ENCODE data around the gene ZFYVE28.

ZFYVE28 gene

DNA sequence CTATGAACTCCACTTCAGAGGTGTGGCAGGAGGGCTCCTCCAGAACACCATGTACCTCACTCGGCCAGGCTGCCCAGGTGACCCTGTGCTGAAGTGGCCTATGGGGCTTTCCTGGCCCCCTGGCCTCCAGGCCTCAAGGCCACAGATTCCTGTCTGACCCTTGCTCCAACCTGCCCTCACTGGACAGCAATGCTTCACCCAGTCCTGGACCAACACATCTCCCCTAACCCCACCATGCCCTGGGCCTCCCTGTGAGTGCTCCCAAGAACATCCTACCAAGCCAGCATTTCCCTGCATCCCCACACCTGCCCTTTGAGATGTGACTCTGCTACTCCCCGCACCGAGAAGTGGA, 10.5 kb downstream of the ZFYVE28 start:
- no peak for DNase-seq (ENCODE audit: low read depth, low spot score)
- WGBS (ENCODE audit: insufficient coverage, insufficient read length): no CpG with 5 or more reads among the region's 3 CpGs

DNA sequence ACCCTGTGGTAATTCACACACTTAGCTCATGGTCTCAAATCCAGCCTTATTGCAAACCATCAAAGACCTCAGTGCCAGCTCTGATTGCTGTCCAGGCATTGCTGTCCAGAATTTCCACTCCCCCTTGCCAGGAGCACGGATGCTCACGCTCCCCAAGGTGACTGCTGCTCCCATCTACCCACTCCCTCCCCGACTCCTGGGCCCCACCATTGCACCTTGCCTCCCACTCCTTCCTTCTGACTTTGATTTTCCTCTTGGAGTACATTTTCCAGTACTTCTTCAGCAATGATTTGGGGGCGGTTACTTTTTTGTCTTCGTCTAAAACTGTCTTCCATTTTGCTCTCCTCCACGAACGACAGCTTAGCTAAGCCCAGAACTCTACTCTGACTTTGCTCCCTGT, 11.5 kb downstream of the ZFYVE28 start:
- Histone ChIP-seq H3K27ac (ENCODE audit: low read length) (no peak overlapping the region), H3K9me3 (ENCODE audit: control insufficient read depth, insufficient read depth, low read length) (no peaks in the 10 kb centered on the region), H3K36me3 (ENCODE audit: control insufficient read depth, insufficient read depth, low read length) (no peaks in the 10 kb centered on the region; the same call in 1 of the 2 replicates), H3K27me3 (ENCODE audit: control insufficient read depth, insufficient read depth, low read length) (no peaks in the 10 kb centered on the region), H3K4me1 (ENCODE audit: control insufficient read depth, insufficient read depth, low read length) (peaks cover 5% of the 10 kb centered on the region; the same call in 1 of the 2 replicates), H3K4me3 (ENCODE audit: low read length) (no peak overlapping the region)
- no CpG with 5 or more reads among the region's 7 CpGs for WGBS (ENCODE audit: insufficient coverage, insufficient read length)
- DNase-seq (ENCODE audit: low read depth, low spot score): no peak

More for the DNA sequence above, 10.5 kb downstream of the ZFYVE28 start:
- Histone ChIP-seq H3K36me3 (ENCODE audit: control insufficient read depth, insufficient read depth, low read length) (no peaks in the 10 kb centered on the region; the same call in 1 of the 2 replicates), H3K27me3 (ENCODE audit: control insufficient read depth, insufficient read depth, low read length) (no peaks in the 10 kb centered on the region), H3K9me3 (ENCODE audit: control insufficient read depth, insufficient read depth, low read length) (no peaks in the 10 kb centered on the region), H3K4me1 (ENCODE audit: control insufficient read depth, insufficient read depth, low read length) (peaks cover 11% of the 10 kb centered on the region), H3K4me3 (ENCODE audit: low read length) (no peak overlapping the region), H3K27ac (ENCODE audit: low read length) (no peak overlapping the region)

DNA sequence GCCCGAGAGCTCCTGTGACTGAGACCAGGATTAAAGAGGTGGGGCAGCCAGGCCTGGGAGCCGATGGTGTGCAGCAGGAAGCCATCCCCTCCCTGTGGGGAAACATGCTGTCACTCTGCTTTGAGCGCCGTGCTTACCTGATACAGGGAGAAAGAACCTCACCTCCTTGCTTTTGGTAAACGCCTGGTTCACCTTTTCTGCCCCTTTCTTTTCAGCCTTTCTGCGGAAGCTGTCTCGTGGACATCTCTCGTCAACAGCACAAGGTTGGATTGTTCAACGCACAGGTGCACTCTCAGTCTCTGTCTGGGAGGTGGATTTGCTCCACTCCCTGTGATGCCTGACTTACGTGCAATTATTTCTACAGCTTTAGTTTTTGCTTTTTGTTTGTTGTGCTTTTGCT, 12.0 kb downstream of the ZFYVE28 start:
- no CpG with 5 or more reads among the region's 10 CpGs for WGBS (ENCODE audit: insufficient coverage, insufficient read length)
- Histone ChIP-seq H3K4me1 (ENCODE audit: control insufficient read depth, insufficient read depth, low read length) (peaks cover 2% of the 10 kb centered on the region; the same call in 1 of the 2 replicates), H3K9me3 (ENCODE audit: control insufficient read depth, insufficient read depth, low read length) (no peaks in the 10 kb centered on the region), H3K36me3 (ENCODE audit: control insufficient read depth, insufficient read depth, low read length) (no peaks in the 10 kb centered on the region; the same call in 1 of the 2 replicates), H3K4me3 (ENCODE audit: low read length) (no peak overlapping the region), H3K27ac (ENCODE audit: low read length) (no peak overlapping the region), H3K27me3 (ENCODE audit: control insufficient read depth, insufficient read depth, low read length) (no peaks in the 10 kb centered on the region)
- no peak for DNase-seq (ENCODE audit: low read depth, low spot score)

DNA sequence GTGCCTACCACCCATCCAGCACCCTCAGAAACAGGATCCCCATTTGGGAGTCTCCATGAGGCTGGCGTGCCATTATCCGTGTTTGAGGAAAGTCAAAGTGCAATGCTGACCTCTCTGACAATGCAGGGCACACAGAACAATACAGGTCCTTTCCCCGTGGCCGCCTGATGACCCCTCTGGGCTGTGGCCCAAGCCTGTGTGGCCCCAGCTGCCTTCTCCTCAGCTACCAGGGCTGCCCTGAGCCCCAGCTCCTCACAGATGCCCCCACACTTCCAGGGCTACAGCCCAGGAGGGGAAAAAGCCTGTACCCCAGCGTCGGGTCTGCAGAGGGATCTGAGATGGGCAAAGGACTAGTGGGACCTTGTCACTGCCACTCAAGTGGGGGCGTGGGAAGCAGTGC, 15.5 kb downstream of the ZFYVE28 start:
- no CpG with 5 or more reads among the region's 7 CpGs for WGBS (ENCODE audit: insufficient coverage, insufficient read length)
- Histone ChIP-seq H3K27ac (ENCODE audit: low read length) (no peak overlapping the region), H3K4me1 (ENCODE audit: control insufficient read depth, insufficient read depth, low read length) (peaks cover 2% of the 10 kb centered on the region; the same call in 1 of the 2 replicates), H3K9me3 (ENCODE audit: control insufficient read depth, insufficient read depth, low read length) (no peaks in the 10 kb centered on the region), H3K36me3 (ENCODE audit: control insufficient read depth, insufficient read depth, low read length) (no peaks in the 10 kb centered on the region), H3K4me3 (ENCODE audit: low read length) (no peak overlapping the region), H3K27me3 (ENCODE audit: control insufficient read depth, insufficient read depth, low read length) (no peaks in the 10 kb centered on the region)
- DNase-seq (ENCODE audit: low read depth, low spot score): no peak

DNA sequence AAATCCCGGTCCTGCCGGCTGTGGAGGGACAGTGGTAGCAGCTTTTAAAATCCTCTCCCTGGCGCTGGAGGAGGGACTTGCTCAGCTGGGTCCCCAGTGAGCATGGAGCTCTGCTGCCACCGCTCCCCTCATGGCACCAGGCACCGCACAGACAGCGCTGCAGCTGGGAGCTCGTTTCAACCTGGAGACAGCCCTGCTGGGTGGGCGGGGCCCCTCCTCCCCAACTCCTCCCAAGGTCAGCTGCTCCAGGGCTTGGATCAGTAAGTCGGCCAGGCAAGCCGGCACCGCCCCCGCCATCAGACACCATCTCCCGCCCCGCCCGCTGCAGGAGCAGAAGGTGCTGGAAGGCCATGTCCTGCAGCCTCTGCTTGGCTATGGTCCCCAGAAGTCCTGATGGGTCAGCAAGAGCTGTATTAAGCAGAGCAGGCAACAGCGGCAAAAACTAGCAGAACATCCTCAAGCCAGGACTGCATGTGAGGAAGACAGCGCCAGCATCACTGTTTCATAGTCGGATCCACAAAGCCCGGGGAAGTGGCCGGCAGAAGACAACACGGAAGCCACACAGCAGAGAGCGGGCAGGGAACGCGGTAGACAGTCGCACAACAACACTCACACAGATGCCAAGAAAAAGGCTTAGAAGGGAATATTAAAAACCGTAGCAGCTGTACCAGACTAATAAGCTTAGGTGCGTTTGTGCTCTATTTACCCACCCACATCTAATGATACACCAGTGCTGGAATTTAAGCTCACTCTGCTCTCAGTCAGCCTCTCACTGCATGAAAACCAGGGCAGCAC, 16.2 kb downstream of the ZFYVE28 start:
- no CpG with 5 or more reads among the region's 27 CpGs for WGBS (ENCODE audit: insufficient coverage, insufficient read length)
- peak overlapping the region; percentile 7; the same call in 1 of the 2 replicates for H3K4me3 ChIP-seq (ENCODE audit: low read length)
- peak; percentile 91 for DNase-seq (ENCODE audit: low read depth, low spot score)
- H3K27me3 ChIP-seq (ENCODE audit: control insufficient read depth, insufficient read depth, low read length): no peaks in the 10 kb centered on the region
- peaks cover 2% of the 10 kb centered on the region; the same call in 1 of the 2 replicates for H3K4me1 ChIP-seq (ENCODE audit: control insufficient read depth, insufficient read depth, low read length)
- H3K27ac ChIP-seq (ENCODE audit: low read length): no peak overlapping the region
- no peaks in the 10 kb centered on the region for H3K36me3 ChIP-seq (ENCODE audit: control insufficient read depth, insufficient read depth, low read length)
- no peaks in the 10 kb centered on the region for H3K9me3 ChIP-seq (ENCODE audit: control insufficient read depth, insufficient read depth, low read length)

DNA sequence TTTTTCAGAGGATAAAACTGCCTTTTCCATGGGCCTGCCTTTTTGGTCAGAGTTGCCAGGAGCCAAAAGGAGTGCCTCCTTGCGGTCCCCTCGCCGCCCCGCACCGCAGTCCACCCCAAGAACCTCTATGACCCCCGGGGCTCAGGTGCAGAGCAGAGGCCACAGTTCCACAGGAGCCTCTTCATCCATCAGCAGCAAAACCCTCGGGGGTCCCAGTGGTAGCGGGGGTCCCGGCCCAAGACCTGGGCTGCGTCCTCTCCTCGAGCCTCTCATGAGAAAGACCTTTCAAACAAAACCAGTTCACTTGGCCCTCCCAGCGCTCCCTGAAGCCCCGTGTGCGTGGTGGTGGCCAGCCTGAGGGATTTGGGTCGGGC, 16.8 kb downstream of the ZFYVE28 start:
- no peaks in the 10 kb centered on the region for H3K36me3 ChIP-seq (ENCODE audit: control insufficient read depth, insufficient read depth, low read length)
- H3K27me3 ChIP-seq (ENCODE audit: control insufficient read depth, insufficient read depth, low read length): no peaks in the 10 kb centered on the region
- DNase-seq (ENCODE audit: low read depth, low spot score): no peak
- H3K4me3 ChIP-seq (ENCODE audit: low read length): no peak overlapping the region
- H3K9me3 ChIP-seq (ENCODE audit: control insufficient read depth, insufficient read depth, low read length): no peaks in the 10 kb centered on the region
- no peak overlapping the region for H3K27ac ChIP-seq (ENCODE audit: low read length)
- H3K4me1 ChIP-seq (ENCODE audit: control insufficient read depth, insufficient read depth, low read length): peaks cover 2% of the 10 kb centered on the region; the same call in 1 of the 2 replicates
- WGBS (ENCODE audit: insufficient coverage, insufficient read length): no CpG with 5 or more reads among the region's 15 CpGs

DNA sequence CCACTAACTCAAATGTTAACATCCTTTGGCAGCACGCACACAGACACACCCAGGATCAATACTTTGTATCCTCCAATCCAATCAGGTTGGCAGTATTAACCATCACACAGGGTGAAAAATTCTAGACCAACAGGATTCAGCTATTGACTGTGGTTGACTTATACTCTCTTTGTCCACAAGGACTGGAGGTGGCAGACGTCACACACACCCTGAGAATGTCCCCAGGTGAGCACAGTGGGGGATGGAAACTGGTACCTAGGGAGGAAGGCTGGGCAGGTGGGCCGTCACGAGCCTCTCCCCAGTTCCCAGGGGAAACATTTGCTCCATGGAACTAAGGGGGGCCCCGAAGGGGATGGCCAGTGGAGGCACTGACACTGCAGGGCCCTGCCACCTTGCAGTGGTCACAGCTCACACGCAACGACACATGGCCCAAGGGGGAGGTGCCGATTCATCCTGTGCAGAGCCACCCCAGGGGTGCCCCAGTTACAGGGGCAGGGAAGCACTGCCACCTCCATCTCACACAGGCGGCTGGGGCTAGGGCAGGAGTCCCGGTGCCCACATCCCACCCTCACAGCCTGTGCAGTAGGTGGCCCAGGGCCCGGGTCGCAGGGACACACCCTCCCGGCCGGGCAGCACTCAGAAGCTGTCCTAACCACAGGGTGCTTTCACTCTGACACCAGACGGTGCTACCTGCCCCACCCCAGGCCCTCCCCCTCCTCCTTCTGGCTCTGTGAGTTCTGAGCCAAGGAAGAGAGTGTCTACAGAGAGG, 17.4 kb downstream of the ZFYVE28 start:
- H3K27ac ChIP-seq (ENCODE audit: low read length): no peak overlapping the region
- H3K9me3 ChIP-seq (ENCODE audit: control insufficient read depth, insufficient read depth, low read length): no peaks in the 10 kb centered on the region
- H3K36me3 ChIP-seq (ENCODE audit: control insufficient read depth, insufficient read depth, low read length): no peaks in the 10 kb centered on the region
- H3K27me3 ChIP-seq (ENCODE audit: control insufficient read depth, insufficient read depth, low read length): no peaks in the 10 kb centered on the region
- no peak for DNase-seq (ENCODE audit: low read depth, low spot score)
- no peak overlapping the region for H3K4me3 ChIP-seq (ENCODE audit: low read length)
- no CpG with 5 or more reads among the region's 15 CpGs for WGBS (ENCODE audit: insufficient coverage, insufficient read length)
- peaks cover 2% of the 10 kb centered on the region; the same call in 1 of the 2 replicates for H3K4me1 ChIP-seq (ENCODE audit: control insufficient read depth, insufficient read depth, low read length)

DNA sequence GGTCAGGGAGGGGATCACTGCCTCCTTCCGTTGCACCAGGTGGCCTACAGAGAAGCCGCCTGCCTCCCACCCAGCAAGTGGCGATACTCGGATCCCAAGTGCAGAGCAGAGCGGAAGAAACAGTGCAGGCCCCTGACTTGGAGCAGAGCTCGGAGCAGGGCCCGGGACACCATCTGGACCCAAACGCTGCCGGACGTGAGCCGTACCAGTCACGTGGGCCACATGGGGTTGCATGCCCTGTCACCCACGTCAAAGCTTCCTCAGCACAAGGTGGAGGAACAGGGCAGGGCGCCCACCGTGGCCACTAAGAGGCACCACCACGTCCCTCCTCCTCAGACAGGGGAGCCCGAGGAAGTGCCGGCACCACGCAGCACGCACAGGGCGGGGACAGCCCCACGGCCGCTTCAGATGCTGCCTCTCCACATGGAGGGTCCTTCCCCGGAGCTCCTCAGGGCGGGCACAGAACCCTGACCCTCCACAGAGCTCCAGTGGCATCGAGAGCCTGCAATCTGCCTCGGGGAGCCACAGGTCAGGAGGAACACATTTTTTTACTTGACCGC, 18.7 kb downstream of the ZFYVE28 start:
- Histone ChIP-seq H3K9me3 (ENCODE audit: control insufficient read depth, insufficient read depth, low read length) (no peaks in the 10 kb centered on the region), H3K27me3 (ENCODE audit: control insufficient read depth, insufficient read depth, low read length) (no peaks in the 10 kb centered on the region), H3K4me3 (ENCODE audit: low read length) (no peak overlapping the region), H3K36me3 (ENCODE audit: control insufficient read depth, insufficient read depth, low read length) (no peaks in the 10 kb centered on the region), H3K4me1 (ENCODE audit: control insufficient read depth, insufficient read depth, low read length) (peaks cover 2% of the 10 kb centered on the region; the same call in 1 of the 2 replicates), H3K27ac (ENCODE audit: low read length) (no peak overlapping the region)
- WGBS (ENCODE audit: insufficient coverage, insufficient read length): no CpG with 5 or more reads among the region's 28 CpGs
- no peak for DNase-seq (ENCODE audit: low read depth, low spot score)

DNA sequence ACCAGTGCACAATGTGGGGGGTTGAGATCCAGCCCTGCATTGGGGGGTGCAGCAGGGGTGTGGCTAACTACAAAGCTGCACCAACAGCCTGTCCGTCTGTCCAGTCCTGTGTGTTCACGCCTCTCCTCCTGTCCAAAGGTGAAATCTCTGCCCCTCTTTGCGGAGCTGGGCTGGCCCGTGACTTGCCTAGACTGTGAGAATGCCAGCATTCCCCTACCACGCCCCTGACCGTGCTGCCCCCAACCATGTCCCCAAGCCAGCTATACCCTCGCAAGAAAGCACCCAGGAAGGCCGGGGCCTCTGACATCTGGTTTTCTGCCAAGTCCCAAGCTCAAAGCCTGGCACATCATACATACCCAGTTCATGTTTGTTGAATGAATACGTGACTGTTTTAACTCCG, 19.2 kb downstream of the ZFYVE28 start:
- peaks cover 2% of the 10 kb centered on the region; the same call in 1 of the 2 replicates for H3K4me1 ChIP-seq (ENCODE audit: control insufficient read depth, insufficient read depth, low read length)
- no peak overlapping the region for H3K27ac ChIP-seq (ENCODE audit: low read length)
- no CpG with 5 or more reads among the region's 10 CpGs for WGBS (ENCODE audit: insufficient coverage, insufficient read length)
- no peaks in the 10 kb centered on the region for H3K9me3 ChIP-seq (ENCODE audit: control insufficient read depth, insufficient read depth, low read length)
- no peaks in the 10 kb centered on the region for H3K36me3 ChIP-seq (ENCODE audit: control insufficient read depth, insufficient read depth, low read length)
- DNase-seq (ENCODE audit: low read depth, low spot score): no peak
- H3K27me3 ChIP-seq (ENCODE audit: control insufficient read depth, insufficient read depth, low read length): no peaks in the 10 kb centered on the region
- no peak overlapping the region for H3K4me3 ChIP-seq (ENCODE audit: low read length)

DNA sequence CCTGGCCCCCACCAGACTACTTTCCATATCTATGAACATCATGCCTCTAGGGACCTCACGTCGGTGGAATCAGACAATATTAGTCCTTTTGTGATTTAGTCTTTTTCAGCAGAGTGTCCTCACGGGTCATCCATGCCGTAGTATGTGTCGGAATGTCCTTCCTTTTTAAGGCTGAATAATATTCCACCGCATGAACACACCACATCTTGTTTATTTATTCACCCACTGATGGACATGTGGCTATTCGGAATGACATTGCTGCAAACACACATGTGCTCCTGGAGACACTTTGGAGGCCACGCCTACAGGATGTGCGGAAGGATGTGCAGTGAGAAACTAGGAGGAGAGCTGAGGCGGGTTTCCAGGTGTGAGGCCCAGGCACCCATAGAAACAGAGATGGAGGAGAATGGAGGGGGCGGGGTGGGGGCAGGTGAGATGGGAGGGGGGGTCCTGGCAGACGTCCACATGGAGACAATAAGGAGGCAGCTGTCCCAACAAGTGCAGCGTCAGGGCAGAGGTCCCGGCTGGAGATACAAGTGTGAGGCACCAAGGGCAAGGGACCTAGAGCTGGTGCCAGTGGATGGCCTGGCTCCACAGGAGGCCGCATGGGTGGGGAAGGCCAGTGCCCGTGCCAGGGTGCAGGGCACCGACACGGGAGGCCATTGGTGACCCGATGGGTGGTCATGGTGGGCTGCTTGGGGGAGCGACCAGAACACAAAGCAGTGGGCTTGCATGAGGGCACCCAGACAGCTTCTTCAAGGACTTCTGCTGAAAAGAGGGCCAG, 20.7 kb downstream of the ZFYVE28 start:
- H3K4me3 ChIP-seq (ENCODE audit: low read length): no peak overlapping the region
- H3K27me3 ChIP-seq (ENCODE audit: control insufficient read depth, insufficient read depth, low read length): no peaks in the 10 kb centered on the region
- peaks cover 2% of the 10 kb centered on the region; the same call in 1 of the 2 replicates for H3K4me1 ChIP-seq (ENCODE audit: control insufficient read depth, insufficient read depth, low read length)
- H3K9me3 ChIP-seq (ENCODE audit: control insufficient read depth, insufficient read depth, low read length): no peaks in the 10 kb centered on the region
- no peaks in the 10 kb centered on the region for H3K36me3 ChIP-seq (ENCODE audit: control insufficient read depth, insufficient read depth, low read length)
- no CpG with 5 or more reads among the region's 20 CpGs for WGBS (ENCODE audit: insufficient coverage, insufficient read length)
- no peak for DNase-seq (ENCODE audit: low read depth, low spot score)
- H3K27ac ChIP-seq (ENCODE audit: low read length): no peak overlapping the region

Data from iPS DF 6.9 (cell line).